ENCODE data around the gene CCDC9. TPM values are rescaled to one million over a fixed set of nuclear protein-coding genes. Genes with fewer than 3 reads are reported as not detected.

The CCDC9 gene
- total RNA-seq, 1 donor from 2014 or later = 49.2 TPM

DNA sequence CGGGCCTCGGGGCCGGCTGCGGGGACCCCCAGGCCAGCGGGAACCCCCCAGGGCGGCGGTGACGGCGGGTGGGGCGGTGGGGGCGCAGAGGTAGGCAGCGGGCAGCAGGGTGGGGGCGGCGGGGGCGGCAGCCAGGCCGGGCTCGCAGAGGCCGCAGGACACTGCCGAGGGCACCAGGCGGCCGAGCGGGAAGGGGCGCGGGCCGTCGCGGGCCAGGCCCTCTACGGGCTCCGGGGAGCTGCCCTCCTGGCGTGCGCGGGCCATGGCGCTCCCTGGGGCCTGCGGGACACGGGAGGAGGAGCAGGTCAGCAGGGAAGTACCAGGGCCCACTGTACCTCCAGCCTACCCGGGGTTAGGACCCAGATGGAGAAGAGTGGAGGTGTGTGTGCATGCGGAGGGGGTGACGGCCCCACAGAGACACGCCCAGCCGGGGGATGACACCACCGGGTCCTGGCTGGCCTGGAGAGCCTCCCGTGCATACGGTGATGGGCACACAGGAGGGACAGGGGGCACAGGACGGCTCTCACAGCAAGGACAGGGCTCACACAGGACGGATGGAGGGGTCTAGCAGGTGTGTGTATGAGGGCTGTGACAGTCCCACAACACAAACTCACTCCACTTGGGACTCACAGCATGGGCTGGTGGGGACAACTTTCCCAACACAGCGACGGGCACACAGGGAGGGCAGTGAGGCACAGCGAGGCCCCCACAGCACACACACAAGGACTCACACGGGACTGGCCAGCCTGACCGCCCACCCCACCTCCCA, 28.0 kb upstream of the CCDC9 start:
- H3K9me3 Mint-ChIP-seq = no peaks in the 10 kb centered on the region
- no peaks in the 10 kb centered on the region for H3K27me3 Mint-ChIP-seq (ENCODE audit: low read depth)
- H3K4me1 Mint-ChIP-seq = peaks cover 32% of the 10 kb centered on the region
- DNase-seq (ENCODE audit: low spot score in 2 of 2, unreplicated experiment in 2 of 2) = peak in 1 of 2 experiments; percentile 50
- TF ChIP-seq, protein P1, sequence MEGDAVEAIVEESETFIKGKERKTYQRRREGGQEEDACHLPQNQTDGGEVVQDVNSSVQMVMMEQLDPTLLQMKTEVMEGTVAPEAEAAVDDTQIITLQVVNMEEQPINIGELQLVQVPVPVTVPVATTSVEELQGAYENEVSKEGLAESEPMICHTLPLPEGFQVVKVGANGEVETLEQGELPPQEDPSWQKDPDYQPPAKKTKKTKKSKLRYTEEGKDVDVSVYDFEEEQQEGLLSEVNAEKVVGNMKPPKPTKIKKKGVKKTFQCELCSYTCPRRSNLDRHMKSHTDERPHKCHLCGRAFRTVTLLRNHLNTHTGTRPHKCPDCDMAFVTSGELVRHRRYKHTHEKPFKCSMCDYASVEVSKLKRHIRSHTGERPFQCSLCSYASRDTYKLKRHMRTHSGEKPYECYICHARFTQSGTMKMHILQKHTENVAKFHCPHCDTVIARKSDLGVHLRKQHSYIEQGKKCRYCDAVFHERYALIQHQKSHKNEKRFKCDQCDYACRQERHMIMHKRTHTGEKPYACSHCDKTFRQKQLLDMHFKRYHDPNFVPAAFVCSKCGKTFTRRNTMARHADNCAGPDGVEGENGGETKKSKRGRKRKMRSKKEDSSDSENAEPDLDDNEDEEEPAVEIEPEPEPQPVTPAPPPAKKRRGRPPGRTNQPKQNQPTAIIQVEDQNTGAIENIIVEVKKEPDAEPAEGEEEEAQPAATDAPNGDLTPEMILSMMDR (IDR thresholded peaks at IDR 0.05; ENCODE audit: unreplicated experiment) = no peak
- no peak overlapping the region for H3K27ac Mint-ChIP-seq
- peaks cover 3% of the 10 kb centered on the region for H3K36me3 Mint-ChIP-seq
- no peak overlapping the region for H3K4me3 Mint-ChIP-seq

DNA sequence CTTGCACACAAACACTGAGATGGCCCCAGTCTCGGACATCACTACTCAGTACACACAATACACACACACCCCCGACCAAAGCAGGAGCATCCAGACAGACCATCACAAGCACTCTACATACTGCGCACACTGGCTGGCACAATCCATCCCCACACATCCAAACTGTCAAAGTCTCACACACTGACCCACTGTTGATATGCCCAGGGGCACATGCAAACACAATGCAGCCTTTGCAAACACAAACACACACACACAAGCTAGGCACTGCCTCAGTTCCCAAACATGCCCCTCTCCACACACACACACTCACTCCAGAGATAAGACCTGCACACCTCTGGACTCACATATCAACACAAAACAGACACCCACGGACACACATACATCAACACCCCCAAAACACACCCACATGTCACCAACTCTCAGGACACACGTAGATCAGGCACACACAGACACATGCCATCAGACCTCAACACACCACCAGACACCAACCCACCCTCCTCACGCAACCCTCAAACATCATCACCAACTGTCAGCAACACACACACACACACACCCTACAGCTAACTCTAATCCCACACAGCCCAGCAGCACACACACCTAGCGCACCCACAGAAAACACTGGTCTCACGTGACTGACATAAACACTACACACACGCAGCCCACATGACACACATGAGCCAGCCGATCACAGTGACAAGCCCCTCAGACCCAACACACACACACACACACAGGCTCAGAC, 27.2 kb upstream of the CCDC9 start:
- TF ChIP-seq, protein P1 (IDR thresholded peaks at IDR 0.05; ENCODE audit: unreplicated experiment) = no peak
- Mint-ChIP-seq H3K4me1 (peaks cover 32% of the 10 kb centered on the region), H3K27me3 (ENCODE audit: low read depth) (no peaks in the 10 kb centered on the region), H3K9me3 (no peaks in the 10 kb centered on the region), H3K4me3 (no peak overlapping the region), H3K27ac (no peak overlapping the region), H3K36me3 (no peaks in the 10 kb centered on the region)
- no peak for DNase-seq (ENCODE audit: low spot score in 2 of 2, unreplicated experiment in 2 of 2)

DNA sequence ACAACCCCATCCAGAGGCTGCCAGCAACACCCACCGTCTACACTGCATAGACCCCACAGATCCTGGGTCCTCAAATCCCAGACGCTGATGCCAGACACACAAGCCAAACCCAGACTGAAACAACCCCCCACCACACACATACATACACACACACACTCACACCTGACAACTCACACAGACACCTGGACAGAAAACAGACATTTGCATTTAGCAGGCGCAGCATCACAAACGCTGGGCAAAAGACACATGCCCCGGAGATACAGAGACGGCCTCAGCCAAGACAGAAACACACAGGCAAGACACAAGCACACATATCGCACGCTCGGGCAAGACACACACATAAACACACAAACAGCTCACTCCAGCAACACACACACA, 26.7 kb upstream of the CCDC9 start:
- no peak for DNase-seq (ENCODE audit: low spot score in 2 of 2, unreplicated experiment in 2 of 2)

DNA sequence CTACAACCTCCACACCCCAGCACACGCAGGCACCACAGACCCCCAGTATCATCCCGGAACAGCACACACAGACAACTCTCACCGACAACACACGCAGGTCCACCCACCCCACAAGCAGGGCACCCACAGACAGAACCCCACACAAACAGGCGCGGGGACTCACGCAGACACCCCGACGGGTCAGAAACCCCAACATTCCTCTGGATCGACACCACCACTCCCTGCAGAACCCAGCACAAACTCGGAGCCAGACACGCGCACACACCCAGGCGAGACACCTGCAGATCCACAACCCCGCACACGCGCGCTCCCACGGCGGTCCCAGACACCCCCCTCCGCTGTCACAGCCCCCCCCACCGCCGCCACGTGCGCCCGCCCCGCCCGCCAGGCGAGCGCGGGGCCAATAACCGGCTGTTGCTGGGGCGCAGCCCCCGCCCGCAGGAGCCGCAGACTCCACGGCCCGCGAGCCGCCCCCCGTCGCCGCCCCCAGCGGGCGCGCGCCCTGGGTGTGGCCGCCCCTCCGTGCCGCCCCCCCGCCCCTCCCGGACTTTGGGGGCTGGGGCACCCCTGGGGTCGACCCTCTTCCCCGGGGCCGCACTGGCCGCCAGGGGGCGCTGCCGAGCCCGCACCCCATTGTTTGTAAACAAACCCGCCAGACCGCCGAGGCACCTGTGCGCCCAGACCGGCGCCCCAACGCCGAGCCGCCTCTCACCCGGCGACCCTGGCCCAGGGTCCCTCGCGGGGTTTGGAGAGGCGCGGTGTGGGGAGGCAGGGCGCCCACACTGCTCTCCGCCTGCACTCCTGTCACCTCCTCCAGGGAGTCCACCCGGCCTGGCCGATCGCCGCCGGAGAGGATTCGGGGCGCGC, 26.0 kb upstream of the CCDC9 start:
- Mint-ChIP-seq H3K27ac (no peak overlapping the region), H3K9me3 (no peaks in the 10 kb centered on the region), H3K4me1 (peaks cover 31% of the 10 kb centered on the region), H3K4me3 (peak overlapping the region; percentile 41), H3K36me3 (no peaks in the 10 kb centered on the region), H3K27me3 (ENCODE audit: low read depth) (no peaks in the 10 kb centered on the region)
- TF ChIP-seq, protein P1 (IDR thresholded peaks at IDR 0.05; ENCODE audit: unreplicated experiment) = peak; percentile 97
- peak; percentile 66 to 82 for DNase-seq (ENCODE audit: low spot score in 2 of 2, unreplicated experiment in 2 of 2)

More for the DNA sequence above, 26.7 kb upstream of the CCDC9 start:
- Mint-ChIP-seq H3K4me1 (peaks cover 32% of the 10 kb centered on the region), H3K9me3 (no peaks in the 10 kb centered on the region), H3K27me3 (ENCODE audit: low read depth) (no peaks in the 10 kb centered on the region), H3K4me3 (no peak overlapping the region), H3K27ac (no peak overlapping the region), H3K36me3 (no peaks in the 10 kb centered on the region)
- TF ChIP-seq, protein P1 (IDR thresholded peaks at IDR 0.05; ENCODE audit: unreplicated experiment) = no peak

DNA sequence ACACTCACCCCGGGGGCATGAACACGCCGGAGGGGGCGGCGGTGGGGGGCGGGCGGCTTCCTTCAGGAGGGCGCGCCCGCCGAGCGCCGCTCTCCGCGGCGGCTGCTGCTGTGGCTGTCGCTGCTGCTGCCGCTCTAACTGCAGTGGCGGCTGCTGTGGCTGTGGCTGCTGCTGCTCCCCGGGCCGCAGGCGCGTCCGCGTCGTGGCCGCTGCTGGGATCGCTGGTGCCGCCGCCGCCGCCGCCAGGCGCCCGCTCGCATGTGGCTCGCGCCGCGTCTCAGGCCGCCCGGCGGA, 25.5 kb upstream of the CCDC9 start, which contains the start of gene BBC3:
TSS of gene BBC3 (minus strand) at position 279 of the 294 bp plus-strand sequence. CDS start 2,768 bp downstream, outside the sequence.
- Mint-ChIP-seq H3K27me3 (ENCODE audit: low read depth) (no peaks in the 10 kb centered on the region), H3K4me1 (peaks cover 26% of the 10 kb centered on the region), H3K9me3 (no peaks in the 10 kb centered on the region), H3K36me3 (no peaks in the 10 kb centered on the region), H3K27ac (peak within 1 kb of the TSS; percentile 95), H3K4me3 (peak within 1 kb of the TSS; percentile 64)
- peak in 1 of 2 experiments; percentile 41 for DNase-seq (ENCODE audit: low spot score in 2 of 2, unreplicated experiment in 2 of 2)
- TF ChIP-seq, protein P1 (IDR thresholded peaks at IDR 0.05; ENCODE audit: unreplicated experiment) = no peak
